Mucosa of rectum (tissue), 2 donors: ENCODE measurements around the gene PDE4B.

Experiments
- H3K27ac ChIP-seq, 2 donors: one replicate each; pipeline ENCODE4 v1.7.0; 2013; ENCODE audit warnings: inconsistent platforms in 2 of 2, low read depth in 2 of 2, low read length in 2 of 2
- H3K27me3 ChIP-seq, 2 donors: one replicate each; pipeline ENCODE4 v1.7.0; 2013; ENCODE audit warnings: low read length in 2 of 2; ENCODE audit not compliant: control insufficient read depth in 2 of 2, insufficient read depth in 2 of 2
- H3K36me3 ChIP-seq, 2 donors: one replicate each; pipeline ENCODE4 v1.7.0; 2013; ENCODE audit warnings: low read length in 2 of 2; ENCODE audit not compliant: control insufficient read depth in 2 of 2, insufficient read depth in 2 of 2
- H3K4me1 ChIP-seq, 2 donors: one replicate each; pipeline ENCODE4 v1.7.0; 2013; ENCODE audit warnings: low read length in 2 of 2, mild to moderate bottlenecking in 1 of 2; ENCODE audit not compliant: control insufficient read depth in 2 of 2, insufficient read depth in 2 of 2
- H3K4me3 ChIP-seq, 2 donors: one replicate each; pipeline ENCODE4 v1.7.0; 2013; ENCODE audit warnings: low read length in 2 of 2
- H3K9ac ChIP-seq, 2 donors: one replicate each; pipeline ENCODE4 v1.7.0; 2013; ENCODE audit warnings: low read length in 2 of 2, low read depth in 1 of 2, mild to moderate bottlenecking in 1 of 2
- H3K9me3 ChIP-seq, 2 donors: one replicate each; pipeline ENCODE4 v1.7.0; 2013; ENCODE audit warnings: low read length in 2 of 2; ENCODE audit not compliant: control insufficient read depth in 2 of 2
- donor health status: healthy.
- donor health status: Normal muscosa, but diverticular disease.

PDE4B gene

GRCh38 chr1:65812065-65812464 is 19.4 kb downstream of the PDE4B start:
- peak overlapping the region in 1 of 2 donors; percentile 44 for H3K4me3 ChIP-seq
- peak overlapping the region; percentile 44 to 65 for H3K27ac ChIP-seq
- H3K36me3 ChIP-seq, result no peaks in the 10 kb centered on the region

GRCh38 chr1:65813956-65814355 is 21.3 kb downstream of the PDE4B start:
- Histone ChIP-seq H3K9ac (no peak overlapping the region), H3K36me3 (no peaks in the 10 kb centered on the region), H3K27me3 (no peaks in the 10 kb centered on the region), H3K4me3 (no peak overlapping the region), H3K9me3 (no peaks in the 10 kb centered on the region), H3K27ac (no peak overlapping the region), H3K4me1 (peaks cover 0 to 3% of the 10 kb centered on the region in 2 donors)

More at GRCh38 chr1:65812065-65812464, 19.4 kb downstream of the PDE4B start:
- Histone ChIP-seq H3K4me1 (peaks cover 0 to 3% of the 10 kb centered on the region in 2 donors), H3K9ac (no peak overlapping the region), H3K9me3 (no peaks in the 10 kb centered on the region), H3K27me3 (no peaks in the 10 kb centered on the region)

- Histone ChIP-seq H3K9ac (no peak overlapping the region), H3K4me1 (peaks cover 0 to 3% of the 10 kb centered on the region in 2 donors), H3K27me3 (no peaks in the 10 kb centered on the region), H3K36me3 (no peaks in the 10 kb centered on the region), H3K4me3 (no peak overlapping the region), H3K27ac (no peak overlapping the region), H3K9me3 (no peaks in the 10 kb centered on the region)
Measured at GRCh38 chr1:65814752-65815151, 22.1 kb downstream of the PDE4B start.

GRCh38 chr1:65817891-65818290 is 25.2 kb downstream of the PDE4B start:
- no peak overlapping the region for H3K27ac ChIP-seq

GRCh38 chr1:65818966-65819365 is 26.3 kb downstream of the PDE4B start:
- H3K9ac ChIP-seq, result no peak overlapping the region
- no peak overlapping the region for H3K27ac ChIP-seq

More at GRCh38 chr1:65817891-65818290, 25.2 kb downstream of the PDE4B start:
- no peak overlapping the region for H3K9ac ChIP-seq
- H3K4me1 ChIP-seq, result no peaks in the 10 kb centered on the region
- H3K27me3 ChIP-seq, result no peaks in the 10 kb centered on the region
- H3K36me3 ChIP-seq, result no peaks in the 10 kb centered on the region
- H3K4me3 ChIP-seq, result no peak overlapping the region
- no peaks in the 10 kb centered on the region for H3K9me3 ChIP-seq

GRCh38 chr1:65820983-65821382 is 28.3 kb downstream of the PDE4B start:
- Histone ChIP-seq H3K27ac (no peak overlapping the region), H3K9ac (no peak overlapping the region), H3K27me3 (no peaks in the 10 kb centered on the region), H3K9me3 (no peaks in the 10 kb centered on the region), H3K36me3 (no peaks in the 10 kb centered on the region), H3K4me1 (no peaks in the 10 kb centered on the region), H3K4me3 (no peak overlapping the region)

More at GRCh38 chr1:65818966-65819365, 26.3 kb downstream of the PDE4B start:
- no peaks in the 10 kb centered on the region for H3K4me1 ChIP-seq
- H3K36me3 ChIP-seq, result no peaks in the 10 kb centered on the region
- no peaks in the 10 kb centered on the region for H3K9me3 ChIP-seq
- no peak overlapping the region for H3K4me3 ChIP-seq
- H3K27me3 ChIP-seq, result no peaks in the 10 kb centered on the region

- no peaks in the 10 kb centered on the region for H3K36me3 ChIP-seq
- no peak overlapping the region for H3K27ac ChIP-seq
- H3K27me3 ChIP-seq, result no peaks in the 10 kb centered on the region
- no peaks in the 10 kb centered on the region for H3K9me3 ChIP-seq
- H3K9ac ChIP-seq, result no peak overlapping the region
- H3K4me1 ChIP-seq, result no peaks in the 10 kb centered on the region
- no peak overlapping the region for H3K4me3 ChIP-seq
Measured at GRCh38 chr1:65821386-65821785, 28.7 kb downstream of the PDE4B start.

- H3K9me3 ChIP-seq, result no peaks in the 10 kb centered on the region
- H3K9ac ChIP-seq, result no peak overlapping the region
- H3K27ac ChIP-seq, result no peak overlapping the region
- no peak overlapping the region for H3K4me3 ChIP-seq
- no peaks in the 10 kb centered on the region for H3K36me3 ChIP-seq
- H3K4me1 ChIP-seq, result no peaks in the 10 kb centered on the region
- no peaks in the 10 kb centered on the region for H3K27me3 ChIP-seq
Measured at GRCh38 chr1:65824103-65824502, 31.4 kb downstream of the PDE4B start.

GRCh38 chr1:65825741-65826140 is 33.0 kb downstream of the PDE4B start:
- Histone ChIP-seq H3K27me3 (no peaks in the 10 kb centered on the region), H3K4me1 (no peaks in the 10 kb centered on the region), H3K9me3 (no peaks in the 10 kb centered on the region), H3K27ac (no peak overlapping the region), H3K9ac (no peak overlapping the region), H3K36me3 (no peaks in the 10 kb centered on the region), H3K4me3 (no peak overlapping the region)

- H3K27ac ChIP-seq, result no peak overlapping the region
- no peak overlapping the region for H3K4me3 ChIP-seq
- H3K9ac ChIP-seq, result no peak overlapping the region
- H3K36me3 ChIP-seq, result no peaks in the 10 kb centered on the region
- H3K4me1 ChIP-seq, result no peaks in the 10 kb centered on the region
- no peaks in the 10 kb centered on the region for H3K9me3 ChIP-seq
- no peaks in the 10 kb centered on the region for H3K27me3 ChIP-seq
Measured at GRCh38 chr1:65826782-65827181, 34.1 kb downstream of the PDE4B start.

- H3K36me3 ChIP-seq, result no peaks in the 10 kb centered on the region
- H3K27me3 ChIP-seq, result no peaks in the 10 kb centered on the region
- no peak overlapping the region for H3K27ac ChIP-seq
- H3K9me3 ChIP-seq, result no peaks in the 10 kb centered on the region
- no peak overlapping the region for H3K4me3 ChIP-seq
- H3K9ac ChIP-seq, result no peak overlapping the region
- no peaks in the 10 kb centered on the region for H3K4me1 ChIP-seq
Measured at GRCh38 chr1:65827346-65827745, 34.7 kb downstream of the PDE4B start.
